HG03175 (cell line): ENCODE measurements around the gene CDC42EP2.

ENCODE experiments used
- ATAC-seq: cut with Tn5 transposase; IDR thresholded peaks from one replicate; pipeline ENCODE4 v1.9.1; 2021; ENCODE audit warnings: mild to moderate bottlenecking, moderate library complexity; ENCODE audit not compliant: unreplicated experiment

Gene CDC42EP2

GRCh38 chr11:65297026-65297672, 17.5 kb upstream of the CDC42EP2 start:
- no peak for ATAC-seq

GRCh38 chr11:65298131-65298535, 16.5 kb upstream of the CDC42EP2 start:
- ATAC-seq: no peak

GRCh38 chr11:65298655-65299179, 15.9 kb upstream of the CDC42EP2 start:
- no peak for ATAC-seq

- ATAC-seq: no peak
Observed at GRCh38 chr11:65300621-65301275, 13.9 kb upstream of the CDC42EP2 start.

GRCh38 chr11:65301491-65302329, 13.0 kb upstream of the CDC42EP2 start:
- ATAC-seq: no peak

GRCh38 chr11:65303555-65303954, 11.1 kb upstream of the CDC42EP2 start:
- no peak for ATAC-seq

- no peak for ATAC-seq
Observed at GRCh38 chr11:65304110-65304509, 10.6 kb upstream of the CDC42EP2 start.

- ATAC-seq: no peak
Observed at GRCh38 chr11:65304613-65305012, 10.1 kb upstream of the CDC42EP2 start.

- no peak for ATAC-seq
Observed at GRCh38 chr11:65305501-65306268, 9.0 kb upstream of the CDC42EP2 start.

GRCh38 chr11:65307298-65308229, 7.1 kb upstream of the CDC42EP2 start:
- no peak for ATAC-seq

- no peak for ATAC-seq
Observed at GRCh38 chr11:65308281-65308891, 6.3 kb upstream of the CDC42EP2 start.

GRCh38 chr11:65309006-65309405, 5.7 kb upstream of the CDC42EP2 start:
- no peak for ATAC-seq

GRCh38 chr11:65310215-65310614, 4.5 kb upstream of the CDC42EP2 start:
- no peak for ATAC-seq

GRCh38 chr11:65310736-65311135, 3.9 kb upstream of the CDC42EP2 start:
- no peak for ATAC-seq

GRCh38 chr11:65311170-65311678, 3.4 kb upstream of the CDC42EP2 start:
- no peak for ATAC-seq

GRCh38 chr11:65315204-65315865, 669 bp downstream of the CDC42EP2 start:
- peak; percentile 47 for ATAC-seq

- no peak for ATAC-seq
Observed at GRCh38 chr11:65315866-65316226, 1.2 kb downstream of the CDC42EP2 start.

- ATAC-seq: no peak
Observed at GRCh38 chr11:65316227-65317024, 1.8 kb downstream of the CDC42EP2 start.
